Left lung (tissue), 10 donors: ENCODE measurements around the gene C3AR1. TPM values are rescaled to one million over a fixed set of nuclear protein-coding genes. Genes with fewer than 3 reads are reported as not detected.
"Not testable (repeated sequence)": the region's sequence is repeated elsewhere in the genome, so short reads cannot be mapped to it uniquely, and the experiment has no call there.

Experiments used
- ATAC-seq: fragments of 200-7000 bp; cut with Tn5 transposase; one replicate; pipeline ENCODE4 v1.9.1; 2020; ENCODE audit warnings: moderate library complexity
- DNase-seq, 4 donors: peaks; one replicate each; pipeline ENCODE4 v3.0.0-alpha.2; 2013 to 2020
- H3K27ac ChIP-seq, 2 donors: fragments of 200-600 bp; sonication (generic) in 1 of 2; one replicate each; pipeline versions ENCODE4 v1.5.0 to v1.8.0; 2020 to 2021
- H3K27me3 ChIP-seq, 2 donors: fragments of 200-600 bp; sonication (generic) in 1 of 2; one replicate each; pipeline versions ENCODE4 v1.5.0 to v1.8.0; 2020 to 2021
- H3K36me3 ChIP-seq, 2 donors: fragments of 200-600 bp; sonication (generic) in 1 of 2; one replicate each; pipeline versions ENCODE4 v1.5.0 to v1.8.0; 2020 to 2021
- H3K4me1 ChIP-seq, 2 donors: fragments of 200-600 bp; one replicate each; pipeline ENCODE4 v1.8.0; 2021
- H3K4me3 ChIP-seq, 2 donors: fragments of 200-600 bp; sonication (generic) in 1 of 2; one replicate each; pipeline versions ENCODE4 v1.5.0 to v1.8.0; 2020 to 2021; ENCODE audit warnings: mild to moderate bottlenecking in 1 of 2
- H3K9me3 ChIP-seq, 2 donors: fragments of 200-600 bp; sonication (generic) in 1 of 2; one replicate each; pipeline versions ENCODE4 v1.5.0 to v1.8.0; 2020 to 2021
- intact Hi-C, 2 donors: fragments of 100-400 bp; cut with DNase I; formaldehyde crosslinking; loops; one replicate each; pipeline versions ENCODE4 v1.11.2 to v1.14.2; 2022
- polyA plus RNA-seq, 6 donors: library from polyadenylated mRNA; unstranded; fragments of 120-200 nt; gene quantifications; one replicate each; pipeline ENCODE4 v1.2.1, GENCODE V29; 2013; ENCODE audit not compliant: insufficient read length in 6 of 6
- total RNA-seq, 2 donors: library from RNA; stranded (reverse); fragmentation: NEBNext Ultra II Directional; extraction: Animal tissue kit (Norgen Biotek cat#: 25700); gene quantifications; one replicate each; pipeline ENCODE4 v1.2.1, GENCODE V29; 2021
- TF ChIP-seq, protein P1 (sequence below), 2 donors: fragments of 200-600 bp; sonication (generic) in 1 of 2; IDR thresholded peaks; one replicate each; pipeline versions ENCODE4 v1.5.0 to v1.8.0; 2021; ENCODE audit warnings: antibody characterized with exemption in 2 of 2
- donor health status: DM: no; HTN: yes; CAD: no.
- donor health status: DM: no; HTN: no; CAD: no.

Gene C3AR1
- total and polyA plus RNA-seq, 8 donors, result 3.0 to 66.4 (median 4.5) TPM

DNA sequence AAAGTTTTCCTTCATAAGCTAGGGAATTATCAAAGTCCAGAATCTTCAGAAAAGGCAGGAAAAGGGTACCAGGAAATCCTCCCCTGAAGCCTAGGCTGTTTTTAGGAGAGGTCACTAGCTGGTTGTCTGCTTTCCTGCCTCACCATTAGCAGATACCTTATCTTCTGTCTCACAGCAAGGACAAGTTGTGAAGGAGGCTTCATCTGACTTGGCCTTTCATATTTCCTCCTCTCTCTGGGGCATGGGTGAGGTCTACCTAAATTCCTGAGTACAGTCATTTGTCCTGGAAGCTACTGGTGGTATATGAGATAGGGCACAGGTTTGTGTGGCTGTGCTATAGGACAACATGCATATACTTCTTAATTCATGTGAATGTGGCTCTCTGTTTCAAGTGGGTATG, 31.4 kb downstream of the C3AR1 start:
- no peak for ATAC-seq
- Histone ChIP-seq H3K27ac (peak overlapping the region in 1 of 2 donors; percentile 6), H3K4me1 (peaks cover 52 to 72% of the 10 kb centered on the region in 2 donors), H3K4me3 (peak overlapping the region; percentile 2 to 93), H3K36me3 (peaks cover 0 to 2% of the 10 kb centered on the region in 2 donors), H3K27me3 (no peaks in the 10 kb centered on the region), H3K9me3 (no peaks in the 10 kb centered on the region)
- DNase-seq, result no peak
- intact Hi-C loops, result no loop called here
- TF ChIP-seq, protein P1, sequence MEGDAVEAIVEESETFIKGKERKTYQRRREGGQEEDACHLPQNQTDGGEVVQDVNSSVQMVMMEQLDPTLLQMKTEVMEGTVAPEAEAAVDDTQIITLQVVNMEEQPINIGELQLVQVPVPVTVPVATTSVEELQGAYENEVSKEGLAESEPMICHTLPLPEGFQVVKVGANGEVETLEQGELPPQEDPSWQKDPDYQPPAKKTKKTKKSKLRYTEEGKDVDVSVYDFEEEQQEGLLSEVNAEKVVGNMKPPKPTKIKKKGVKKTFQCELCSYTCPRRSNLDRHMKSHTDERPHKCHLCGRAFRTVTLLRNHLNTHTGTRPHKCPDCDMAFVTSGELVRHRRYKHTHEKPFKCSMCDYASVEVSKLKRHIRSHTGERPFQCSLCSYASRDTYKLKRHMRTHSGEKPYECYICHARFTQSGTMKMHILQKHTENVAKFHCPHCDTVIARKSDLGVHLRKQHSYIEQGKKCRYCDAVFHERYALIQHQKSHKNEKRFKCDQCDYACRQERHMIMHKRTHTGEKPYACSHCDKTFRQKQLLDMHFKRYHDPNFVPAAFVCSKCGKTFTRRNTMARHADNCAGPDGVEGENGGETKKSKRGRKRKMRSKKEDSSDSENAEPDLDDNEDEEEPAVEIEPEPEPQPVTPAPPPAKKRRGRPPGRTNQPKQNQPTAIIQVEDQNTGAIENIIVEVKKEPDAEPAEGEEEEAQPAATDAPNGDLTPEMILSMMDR (IDR thresholded peaks at IDR 0.05), result no peak

DNA sequence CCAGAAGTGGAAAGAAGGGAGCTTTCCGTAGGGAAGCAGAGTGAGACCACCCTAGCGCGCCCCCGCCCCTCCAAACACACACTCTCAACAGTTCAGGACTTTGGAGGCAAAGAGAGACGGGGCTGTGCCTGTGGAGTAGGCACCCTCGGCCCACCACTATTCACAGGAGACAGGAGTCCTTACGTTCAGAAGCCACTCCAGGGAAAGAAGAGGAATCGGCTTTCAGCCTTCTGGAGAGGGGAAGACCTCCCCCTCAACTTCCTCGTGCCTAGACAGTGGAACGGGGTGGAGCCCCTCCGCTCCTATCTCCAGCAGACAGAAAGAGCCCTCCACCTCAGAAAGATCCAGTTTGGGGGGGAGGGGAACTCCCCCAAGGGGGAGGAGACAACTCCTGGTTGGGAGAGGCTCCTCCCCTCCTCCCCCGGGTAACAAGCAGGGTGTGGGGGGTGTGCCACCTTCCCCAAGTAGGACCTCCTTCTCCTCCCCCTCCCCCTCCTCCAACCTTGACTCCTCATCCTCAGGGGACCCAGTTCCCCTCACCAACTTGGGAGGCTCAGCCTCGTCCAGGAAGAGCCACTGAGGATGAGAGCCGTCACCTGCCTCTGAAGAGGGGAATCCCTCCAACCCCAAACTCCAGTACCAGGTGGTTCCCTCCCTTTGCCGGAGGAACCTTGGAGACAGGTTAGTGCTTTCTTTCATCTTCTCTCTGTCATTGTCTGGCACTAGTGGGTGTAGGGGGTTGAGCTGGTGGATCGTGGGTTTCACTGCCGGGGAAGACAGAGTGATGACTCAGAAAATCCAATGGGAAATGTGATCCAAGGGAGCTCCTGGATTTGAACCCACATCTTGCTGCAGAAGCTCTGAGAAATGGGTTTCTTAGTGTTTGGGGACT, 32.8 kb downstream of the C3AR1 start:
- TF ChIP-seq, protein P1 (IDR thresholded peaks at IDR 0.05), result no peak
- H3K4me1 ChIP-seq, result peaks cover 46 to 61% of the 10 kb centered on the region in 2 donors
- no peaks in the 10 kb centered on the region for H3K36me3 ChIP-seq
- ATAC-seq (peak; percentile 59), DNase-seq (peak in 2 of 4 donors; percentile 68 to 70)
- peak overlapping the region; percentile 93 to 94 for H3K4me3 ChIP-seq
- H3K27ac ChIP-seq, result peak overlapping the region; percentile 92 to 96
- no peaks in the 10 kb centered on the region for H3K9me3 ChIP-seq
- no peaks in the 10 kb centered on the region for H3K27me3 ChIP-seq
- intact Hi-C loops, result no loop called here

DNA sequence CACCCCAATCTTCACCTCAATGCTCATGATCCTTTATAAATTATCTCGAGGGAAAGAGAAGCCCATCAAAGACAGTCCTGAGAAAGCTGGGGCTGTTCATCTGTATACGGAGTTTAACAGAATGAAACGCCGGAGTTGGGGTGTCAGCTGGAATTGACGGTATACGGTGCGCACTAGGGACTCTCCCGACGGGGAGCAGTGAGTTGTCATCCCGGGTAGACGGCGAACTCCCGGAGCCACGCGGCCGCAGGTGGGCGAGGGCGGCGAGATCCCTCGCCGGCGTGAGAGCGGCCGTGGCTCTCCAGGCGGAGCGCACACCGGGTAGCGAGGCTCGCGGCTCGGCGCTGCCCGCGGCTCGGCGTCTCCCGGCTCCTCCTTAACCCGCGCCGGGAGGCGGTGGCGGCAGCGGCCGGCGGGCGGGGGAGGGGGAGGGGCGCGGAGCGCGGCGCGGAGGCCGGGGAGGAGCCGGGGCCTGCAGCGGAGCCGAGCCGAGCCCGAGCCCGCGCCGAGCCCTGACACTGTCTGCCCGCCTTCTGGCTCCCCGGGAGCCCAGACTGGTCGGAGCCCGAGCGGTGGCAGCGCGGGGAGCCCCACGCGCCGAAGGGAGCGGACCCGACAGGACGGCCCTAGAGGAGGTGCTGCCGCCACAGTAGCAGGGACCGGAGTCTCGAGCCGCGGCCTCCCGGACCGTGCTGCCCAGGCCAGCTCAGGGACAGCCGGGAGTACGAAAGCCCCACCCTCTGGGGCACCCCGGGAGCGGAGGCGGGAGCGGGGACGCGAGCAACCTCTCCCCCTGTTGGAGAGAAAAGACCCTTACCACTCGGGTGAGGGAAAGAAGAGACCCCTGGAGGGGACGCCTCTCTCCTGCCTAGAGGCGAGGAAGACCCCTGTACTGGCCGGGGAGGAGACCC, 33.7 kb downstream of the C3AR1 start, which contains the start of gene FOXJ2:
Gene FOXJ2 (plus strand): TSS at position 475 of the 911 bp plus-strand sequence. CDS start 7,117 bp downstream, outside the sequence.
- intact Hi-C loops, result no loop called here
- Histone ChIP-seq H3K9me3 (no peaks in the 10 kb centered on the region), H3K27ac (peak within 1 kb of the TSS; percentile 92 to 96), H3K4me3 (peak within 1 kb of the TSS; percentile 93 to 94), H3K36me3 (no peaks in the 10 kb centered on the region), H3K4me1 (peaks cover 37 to 52% of the 10 kb centered on the region in 2 donors), H3K27me3 (no peaks in the 10 kb centered on the region)
- DNase-seq (peak; percentile 81 to 97 (median 84)), ATAC-seq (peak; percentile 89)
- TF ChIP-seq, protein P1 (IDR thresholded peaks at IDR 0.05), result no peak

DNA sequence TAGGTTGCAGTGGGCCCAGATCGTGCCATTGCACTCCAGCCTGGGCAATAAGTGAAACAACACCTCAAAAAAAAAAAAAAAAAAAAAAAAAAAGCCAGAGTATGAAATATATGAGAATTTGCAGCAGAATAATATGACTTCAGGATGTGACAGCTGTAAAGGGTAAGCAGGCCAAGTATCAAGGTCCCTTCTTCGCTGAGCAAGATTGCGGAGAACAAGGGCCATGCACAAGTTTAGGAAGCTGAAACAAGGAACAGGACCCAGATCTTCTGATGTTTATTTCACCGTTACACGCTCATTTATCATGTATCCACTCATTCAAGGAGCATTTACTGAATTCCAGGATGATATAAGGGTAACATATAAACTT, 34.3 kb downstream of the C3AR1 start:
- no peak for DNase-seq
- Histone ChIP-seq H3K27me3 (no peaks in the 10 kb centered on the region), H3K4me3 (peak overlapping the region; percentile 93 to 94), H3K9me3 (no peaks in the 10 kb centered on the region), H3K4me1 (peaks cover 31 to 46% of the 10 kb centered on the region in 2 donors), H3K36me3 (no peaks in the 10 kb centered on the region), H3K27ac (peak overlapping the region; percentile 92 to 96)
- intact Hi-C loops, result no loop called here
- ATAC-seq, result no peak
- TF ChIP-seq, protein P1 (IDR thresholded peaks at IDR 0.05), result no peak

DNA sequence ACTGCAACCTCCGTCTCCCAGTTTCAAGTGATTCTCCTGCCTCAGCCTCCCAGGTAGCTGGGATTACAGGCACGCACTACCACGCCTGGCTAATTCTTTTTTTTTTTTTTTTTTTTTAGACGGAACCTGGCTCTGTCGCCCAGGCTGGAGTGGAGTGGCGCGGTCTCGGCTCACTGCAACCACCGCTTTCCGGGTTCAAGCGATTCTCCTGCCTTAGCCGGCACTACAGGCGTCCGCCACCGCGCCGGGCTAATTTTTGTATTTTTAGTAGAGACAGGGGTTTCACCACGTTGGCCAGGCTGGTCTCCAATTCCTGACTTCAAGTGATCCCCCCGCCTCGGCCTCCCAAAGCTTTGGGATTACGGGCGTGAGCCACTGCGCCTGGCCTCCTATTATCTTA, 35.1 kb downstream of the C3AR1 start:
- DNase-seq, H3K27me3 ChIP-seq, intact Hi-C loops, ATAC-seq, H3K4me3 ChIP-seq, H3K27ac ChIP-seq, H3K36me3 ChIP-seq, H3K9me3 ChIP-seq: not testable (repeated sequence)
- H3K4me1 ChIP-seq, result peaks cover 23 to 37% of the 10 kb centered on the region in 2 donors
